HCT116 (cell line): ENCODE data around the gene NANOGP8. TPM values are rescaled to one million over a fixed set of nuclear protein-coding genes. Genes with fewer than 3 reads are reported as not detected.

Experiments used
- ATAC-seq: fragments of 200-7000 bp; cut with Tn5 transposase; 2 replicates; pipeline ENCODE4 v1.9.1; 2020; ENCODE audit warnings: mild to moderate bottlenecking, moderate library complexity
- BruUV-seq: library from RNA; stranded (reverse); fragments of 400-500 nt; replicated peaks from 2 replicates; lab custom pipeline; 2021; lab: Mats Ljungman, UMichigan
- CTCF ChIA-PET: fragments of 300-600 bp; sonication (Branson Sonifier 250); formaldehyde crosslinking; loops from one replicate; lab custom pipeline; 2021; ENCODE audit warnings: antibody characterized with exemption; lab: Charles Lee
- POLR2A ChIA-PET: fragments of 300-600, 350-600 bp; sonication (Branson Sonifier 250); formaldehyde crosslinking; loops from one replicate; lab custom pipeline; 2021; ENCODE audit warnings: antibody characterized with exemption; lab: Charles Lee
- RAD21 ChIA-PET, 2 experiments: fragments of 300-600 bp; sonication (Branson Sonifier 250); formaldehyde crosslinking; loops; one replicate each; lab custom pipeline; 2023; ENCODE audit warnings: low total read pairs in 2 of 2; ENCODE audit not compliant: uncharacterized antibody in 2 of 2, unreplicated experiment in 2 of 2, low non-redundant PET in 1 of 2; lab: Charles Lee
- DNase-seq: peaks from one replicate; pipeline ENCODE4 v3.0.0-alpha.2; 2010; ENCODE audit warnings: low read depth, low spot score
- H2AFZ ChIP-seq: fragments of 200-600 bp; shearing (Covaris generic), sonication (generic); 2 replicates; pipeline ENCODE4 v1.6.1; 2017; ENCODE audit warnings: low read depth, mixed run types, mixed read lengths, antibody characterized with exemption, low read length; ENCODE audit not compliant: poor library complexity, severe bottlenecking
- H3K27ac ChIP-seq: 2 replicates; pipeline ENCODE4 v1.5.1; 2012; ENCODE audit warnings: low read depth, low read length
- H3K27me3 ChIP-seq: fragments of 200-600 bp; sonication (generic); 2 replicates; pipeline ENCODE4 v1.6.1; 2016; ENCODE audit warnings: mixed run types, low read length, mixed read lengths; ENCODE audit not compliant: insufficient read depth
- H3K36me3 ChIP-seq, 2 experiments: fragments of 200-500 bp in 1 of 2; fragments of 200-600 bp in 1 of 2; sonication (Bioruptor generic) in 1 of 2; sonication (generic) in 1 of 2; 2 replicates each; pipeline versions ENCODE4 v1.5.1 to v1.6.1; 2014 to 2016; ENCODE audit warnings: low read length in 2 of 2, inconsistent platforms in 1 of 2, mixed read lengths in 1 of 2, mixed run types in 1 of 2; ENCODE audit not compliant: insufficient read depth in 2 of 2, control insufficient read depth in 1 of 2
- H3K4me1 ChIP-seq, 2 experiments: fragments of 200-600 bp in 1 of 2; sonication (generic) in 1 of 2; 2 replicates each; pipeline versions ENCODE4 v1.5.1 to v1.6.1; 2012 to 2017; ENCODE audit warnings: low read length in 2 of 2, inconsistent platforms in 1 of 2, mild to moderate bottlenecking in 1 of 2, mixed read lengths in 1 of 2, mixed run types in 1 of 2, moderate library complexity in 1 of 2; ENCODE audit not compliant: insufficient read depth in 2 of 2, control insufficient read depth in 1 of 2
- H3K4me2 ChIP-seq: fragments of 200-600 bp; sonication (generic); 2 replicates; pipeline ENCODE4 v1.6.1; 2017; ENCODE audit warnings: mixed run types, low read length, mixed read lengths
- H3K4me3 ChIP-seq, 2 experiments: fragments of 200-600 bp in 1 of 2; sonication (generic) in 1 of 2; replicated peaks in 1 of 2; 2 replicates each; pipeline ENCODE4 v1.5.1; 2011 to 2016; ENCODE audit warnings: low read length in 2 of 2, control low read depth in 1 of 2, low read depth in 1 of 2, mild to moderate bottlenecking in 1 of 2, mixed read lengths in 1 of 2, mixed run types in 1 of 2
- H3K79me2 ChIP-seq: fragments of 200-600 bp; sonication (generic); 2 replicates; pipeline ENCODE4 v1.6.1; 2017; ENCODE audit warnings: mild to moderate bottlenecking, mixed run types, low read length, moderate library complexity, mixed read lengths; ENCODE audit not compliant: insufficient read depth
- H3K9ac ChIP-seq: fragments of 200-600 bp; sonication (generic); 2 replicates; pipeline ENCODE4 v1.6.1; 2016; ENCODE audit warnings: low read length, mixed read lengths
- H3K9me2 ChIP-seq: fragments of 200-600 bp; sonication (generic), shearing (Covaris generic); 2 replicates; pipeline ENCODE4 v1.6.1; 2017; ENCODE audit warnings: mixed run types, mild to moderate bottlenecking, moderate library complexity; ENCODE audit not compliant: insufficient read depth
- H3K9me3 ChIP-seq, 2 experiments: fragments of 200-500 bp in 1 of 2; fragments of 200-600 bp in 1 of 2; sonication (Bioruptor generic) in 1 of 2; sonication (generic) in 1 of 2; 2 replicates each; pipeline ENCODE4 v1.6.1; 2014 to 2017; ENCODE audit warnings: low read length in 2 of 2, mixed read lengths in 2 of 2, inconsistent platforms in 1 of 2, low read depth in 1 of 2, mild to moderate bottlenecking in 1 of 2, mixed run types in 1 of 2, moderate library complexity in 1 of 2; ENCODE audit not compliant: control insufficient read depth in 1 of 2, insufficient read depth in 1 of 2
- H4K20me1 ChIP-seq: fragments of 200-600 bp; sonication (generic), shearing (Covaris generic); 2 replicates; pipeline ENCODE4 v1.6.1; 2017; ENCODE audit warnings: mixed run types, mild to moderate bottlenecking, moderate library complexity; ENCODE audit not compliant: insufficient read depth
- CBX3 ChIP-seq: IDR thresholded peaks from 2 replicates; pipeline ENCODE4 v1.6.1; 2012; ENCODE audit warnings: low read depth
- CEBPB ChIP-seq: IDR thresholded peaks from 2 replicates; pipeline ENCODE4 v1.6.1; 2012; ENCODE audit warnings: low read depth
- EZH2phosphoT487 ChIP-seq: fragments of 200-600 bp; IDR thresholded peaks from 2 replicates; pipeline ENCODE4 v1.6.1; 2018; ENCODE audit warnings: antibody characterized with exemption, borderline replicate concordance
- JUND ChIP-seq: IDR thresholded peaks from 2 replicates; pipeline ENCODE4 v1.6.1; 2012
- MAX ChIP-seq: IDR thresholded peaks from 2 replicates; pipeline ENCODE4 v1.6.1; 2012
- POLR2A ChIP-seq: IDR thresholded peaks from 2 replicates; pipeline ENCODE4 v1.7.0; 2011; ENCODE audit warnings: borderline replicate concordance; ENCODE audit not compliant: insufficient read depth, insufficient read length; ENCODE audit errors: extremely low read depth
- POLR2AphosphoS5 ChIP-seq: IDR thresholded peaks from 2 replicates; pipeline ENCODE4 v1.6.1; 2011; ENCODE audit warnings: mild to moderate bottlenecking, low read depth, low read length, moderate library complexity
- RAD21 ChIP-seq: IDR thresholded peaks from 2 replicates; pipeline ENCODE4 v1.6.1; 2012; ENCODE audit warnings: low read depth, mild to moderate bottlenecking
- SIN3A ChIP-seq: IDR thresholded peaks from 2 replicates; pipeline ENCODE4 v1.6.1; 2012; ENCODE audit warnings: low read depth
- SP1 ChIP-seq: IDR thresholded peaks from 2 replicates; pipeline ENCODE4 v1.6.1; 2012; ENCODE audit warnings: low read depth
- SRF ChIP-seq: IDR thresholded peaks from 2 replicates; pipeline ENCODE4 v1.6.1; 2012; ENCODE audit warnings: low read depth
- TCF7L2 ChIP-seq: IDR thresholded peaks from 2 replicates; pipeline ENCODE4 v1.7.0; 2011; ENCODE audit warnings: borderline replicate concordance, inconsistent platforms; ENCODE audit not compliant: insufficient read depth, insufficient read length; ENCODE audit errors: extremely low read depth
- YY1 ChIP-seq: IDR thresholded peaks from 2 replicates; pipeline ENCODE4 v1.6.1; 2011; ENCODE audit warnings: low read length, low read depth, moderate library complexity, mild to moderate bottlenecking; ENCODE audit not compliant: insufficient replicate concordance; ENCODE audit errors: extremely low read depth
- ZFX ChIP-seq: fragments of 450-650 bp; IDR thresholded peaks from 2 replicates; pipeline ENCODE4 v1.6.1; 2017
- ZNF274 ChIP-seq: fragments of 200-500 bp; sonication (Bioruptor generic); IDR thresholded peaks from 2 replicates; pipeline ENCODE4 v1.6.1; 2014; ENCODE audit warnings: mild to moderate bottlenecking, low read depth, low read length, inconsistent platforms
- intact Hi-C: fragments of 100-400 bp; cut with micrococcal nuclease; formaldehyde crosslinking; loops from 2 replicates; pipeline ENCODE4 v1.10.0; 2022
- total RNA-seq: library from RNA; stranded (reverse); gene quantifications from one replicate; pipeline ENCODE4 v1.2.1, GENCODE V29; 2021; ENCODE audit not compliant: unreplicated experiment
- TF ChIP-seq, protein P1 (sequence below): IDR thresholded peaks from 2 replicates; pipeline ENCODE4 v1.6.1; 2012

Gene NANOGP8
- total RNA-seq, 1 experiment from 2014 or later: not detected

GRCh38 chr15:35117543-35118265 lies 32.6 kb upstream of the NANOGP8 start (continued):
- no peak for TF ChIP-seq ZNF274

GRCh38 chr15:35115155-35115725 lies 30.1 kb upstream of the NANOGP8 start:
- no peak overlapping the region for H3K27ac ChIP-seq
- RAD21 ChIA-PET: no interaction called here
- no peaks in the 10 kb centered on the region for H3K4me1 ChIP-seq
- no peak overlapping the region for H3K9ac ChIP-seq
- BruUV-seq: no TSS peak
- H3K27me3 ChIP-seq: no peaks in the 10 kb centered on the region
- H3K4me3 ChIP-seq: no peak overlapping the region
- no peaks in the 10 kb centered on the region for H3K79me2 ChIP-seq
- no peak overlapping the region for H3K4me2 ChIP-seq
- H3K9me3 ChIP-seq: no peaks in the 10 kb centered on the region
- CTCF ChIA-PET: no interaction called here
- no peak overlapping the region for H2AFZ ChIP-seq
- H3K9me2 ChIP-seq: no peaks in the 10 kb centered on the region
- H4K20me1 ChIP-seq: no peaks in the 10 kb centered on the region
- H3K36me3 ChIP-seq: no peaks in the 10 kb centered on the region
- intact Hi-C loops: no loop called here
- ATAC-seq (no peak), DNase-seq (no peak)
- POLR2A ChIA-PET: no interaction called here
- TF ChIP-seq JUND (no peak), EZH2phosphoT487 (no peak), ZFX (no peak), SIN3A (no peak), CEBPB (no peak), SRF (no peak), POLR2A (no peak), ZNF274 (no peak), CBX3 (no peak), POLR2AphosphoS5 (no peak), MAX (no peak), YY1 (no peak), SP1 (no peak), TCF7L2 (no peak), RAD21 (no peak)
- TF ChIP-seq, protein P1, sequence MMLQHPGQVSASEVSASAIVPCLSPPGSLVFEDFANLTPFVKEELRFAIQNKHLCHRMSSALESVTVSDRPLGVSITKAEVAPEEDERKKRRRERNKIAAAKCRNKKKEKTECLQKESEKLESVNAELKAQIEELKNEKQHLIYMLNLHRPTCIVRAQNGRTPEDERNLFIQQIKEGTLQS: no peak
